H1 (cell line): ENCODE results near the gene FOXN4. TPM values are rescaled to one million over a fixed set of nuclear protein-coding genes. Genes with fewer than 3 reads are reported as not detected.

Source experiments
- BRCA1 ChIP-seq: IDR thresholded peaks from 2 replicates; pipeline ENCODE4 v1.6.1; 2012; ENCODE audit warnings: low read depth, low read length, improper control_type of control experiment
- EP300 ChIP-seq, 2 experiments: IDR thresholded peaks; 1 replicate in 1 of 2; 2 replicates in 1 of 2; pipeline ENCODE4 v1.6.1; 2011 to 2012; ENCODE audit warnings: low read depth in 2 of 2, low read length in 2 of 2, mild to moderate bottlenecking in 2 of 2, borderline replicate concordance in 1 of 2, inconsistent platforms in 1 of 2, moderate library complexity in 1 of 2
- MAFK ChIP-seq: IDR thresholded peaks from 2 replicates; pipeline ENCODE4 v1.6.1; 2012; ENCODE audit warnings: low read depth, mild to moderate bottlenecking, improper control_type of control experiment, low read length
- NRF1 ChIP-seq: IDR thresholded peaks from 2 replicates; pipeline ENCODE4 v1.6.1; 2011; ENCODE audit warnings: mild to moderate bottlenecking, low read depth, low read length, improper control_type of control experiment
- POLR2A ChIP-seq, 2 experiments: IDR thresholded peaks; 1 replicate in 1 of 2; 2 replicates in 1 of 2; pipeline ENCODE4 v1.6.1; 2011; ENCODE audit warnings: low read depth in 2 of 2, low read length in 2 of 2, mild to moderate bottlenecking in 2 of 2; ENCODE audit errors: control extremely low read depth in 1 of 2
- POU5F1 ChIP-seq: IDR thresholded peaks from 2 replicates; pipeline ENCODE4 v1.6.1; 2011; ENCODE audit warnings: low read depth, mild to moderate bottlenecking, low read length, moderate library complexity
- SIRT6 ChIP-seq: IDR thresholded peaks from one replicate; pipeline ENCODE4 v1.7.1; 2012; ENCODE audit warnings: low read length, inconsistent platforms
- SIX5 ChIP-seq: IDR thresholded peaks from 2 replicates; pipeline ENCODE4 v1.6.1; 2011; ENCODE audit warnings: mild to moderate bottlenecking, low read depth, low read length
- TCF12 ChIP-seq: IDR thresholded peaks from 2 replicates; pipeline ENCODE4 v1.6.1; 2011; ENCODE audit warnings: low read depth, mild to moderate bottlenecking, low read length
- polyA plus RNA-seq, 7 experiments: library from polyadenylated mRNA; depleted of rRNA in 3 of 7; stranded (reverse) in 5 of 7; unstranded in 2 of 7; fragments of >200 nt in 5 of 7; fragments of 200-250 nt in 2 of 7; gene quantifications; 1 replicate in 5 of 7; 2 replicates in 1 of 7; 4 replicates in 1 of 7; pipeline versions ENCODE4 v1.2.1 to v1.2.3, GENCODE V29; 2011 to 2013; ENCODE audit warnings: missing spikeins in 2 of 7, mixed read lengths in 2 of 7
- total RNA-seq: library from RNA; stranded (reverse); fragmentation: NEBNext Ultra II Directional; extraction: Animal tissue kit (Norgen Biotek cat#: 25700); gene quantifications from 2 replicates; pipeline ENCODE4 v1.2.1, GENCODE V29; 2021

The FOXN4 gene
- total and polyA plus RNA-seq, 2 of the 8 experiments (the other 6 are each of a cell fraction or from before 2014, with no cell fraction given): 0.26 to 0.29 TPM

- TF ChIP-seq EP300 (IDR thresholded peaks at IDR 0.05; ENCODE audit: borderline replicate concordance in 1 of 2, low read depth in 2 of 2, low read length in 2 of 2) (no peak), MAFK (no peak), POU5F1 (no peak), SIRT6 (no peak), NRF1 (no peak), BRCA1 (no peak), POLR2A (IDR thresholded peaks at IDR 0.05; ENCODE audit: control extremely low read depth in 1 of 2, low read depth in 2 of 2, low read length in 2 of 2) (no peak), TCF12 (no peak), SIX5 (no peak)
Observed at GRCh38 chr12:109264943-109265650, 44.0 kb downstream of the FOXN4 start (continued).
